Stimulated activated CD8-positive, alpha-beta memory T cell treated with anti-CD3 and anti-CD28 coated beads, Interleukin-12 subunit alpha, Interleukin-12 subunit beta, amount 100 ng/mL, for 24 hours (primary cell): Measurements from ENCODE around the gene RPS19BP1.
"Not testable (repeated sequence)": the region's sequence is repeated elsewhere in the genome, so short reads cannot be mapped to it uniquely, and the experiment has no call there.

Source experiments
- DNase-seq: peaks from one replicate; pipeline ENCODE4 v3.0.0-alpha.2; 2020; ENCODE audit errors: extremely low read depth

RPS19BP1 gene

GRCh38 chr22:39528681-39529486 is 3.7 kb downstream of the RPS19BP1 start:
- DNase-seq = peak; percentile 73

- no peak for DNase-seq
These were observed 4.4 kb downstream of the RPS19BP1 start for GRCh38 chr22:39528080-39528661.

GRCh38 chr22:39527481-39527961 is 5.0 kb downstream of the RPS19BP1 start:
- no peak for DNase-seq

GRCh38 chr22:39526736-39527171 is 5.8 kb downstream of the RPS19BP1 start:
- DNase-seq = no peak

GRCh38 chr22:39525658-39525975 is 6.9 kb downstream of the RPS19BP1 start:
- DNase-seq = no peak

GRCh38 chr22:39524753-39525657 is 7.5 kb downstream of the RPS19BP1 start:
- no peak for DNase-seq

GRCh38 chr22:39524089-39524752 is 8.3 kb downstream of the RPS19BP1 start:
- DNase-seq = no peak

- DNase-seq = no peak
These were observed 9.8 kb downstream of the RPS19BP1 start for GRCh38 chr22:39522567-39523300.

GRCh38 chr22:39522091-39522490 is 10.5 kb downstream of the RPS19BP1 start:
- DNase-seq = not testable (repeated sequence)

- DNase-seq = not testable (repeated sequence)
These were observed 11.3 kb downstream of the RPS19BP1 start for GRCh38 chr22:39521106-39521885.

GRCh38 chr22:39520226-39521105 is 12.1 kb downstream of the RPS19BP1 start, which contains the start of gene ATF4:
ATF4 (plus strand) TSS chr22:39520562; CDS start chr22:39521446, 884 bp downstream.
- DNase-seq = peak; percentile 76

GRCh38 chr22:39519681-39520225 is 12.8 kb downstream of the RPS19BP1 start:
- peak; percentile 88 for DNase-seq

- DNase-seq = no peak
These were observed 13.4 kb downstream of the RPS19BP1 start for GRCh38 chr22:39518996-39519680.

GRCh38 chr22:39518144-39518786 is 14.3 kb downstream of the RPS19BP1 start:
- DNase-seq = no peak

GRCh38 chr22:39517470-39517869 is 15.1 kb downstream of the RPS19BP1 start:
- DNase-seq = no peak

GRCh38 chr22:39515266-39516050 is 17.1 kb downstream of the RPS19BP1 start:
- DNase-seq = no peak
